Thoracic aorta (tissue), 2 donors: Measurements from ENCODE around the gene DYSF. TPM values are rescaled to one million over a fixed set of nuclear protein-coding genes. Genes with fewer than 3 reads are reported as not detected.

ENCODE experiments used
- ATAC-seq: fragments of 150-250 bp; one replicate; pipeline ENCODE4 v1.8.0; 2017; ENCODE audit warnings: low read depth; ENCODE audit not compliant: insufficient number of reproducible peaks, low FRiP score
- DNase-seq: peaks from one replicate; pipeline ENCODE4 v3.0.0-alpha.2; 2020; ENCODE audit warnings: low spot score
- H3K27ac ChIP-seq, 2 donors: fragments of 200-600 bp; sonication (generic); 1 replicate in 1 of 2; 2 replicates in 1 of 2; pipeline ENCODE4 v1.5.1; 2016; ENCODE audit warnings: mild to moderate bottlenecking in 2 of 2, moderate library complexity in 2 of 2
- H3K27me3 ChIP-seq: fragments of 200-600 bp; sonication (generic); replicated peaks from 2 replicates; pipeline ENCODE4 v1.6.0; 2016; ENCODE audit warnings: mild to moderate bottlenecking; ENCODE audit not compliant: insufficient read depth
- H3K36me3 ChIP-seq: fragments of 200-600 bp; sonication (generic); one replicate; pipeline ENCODE4 v1.5.1; 2016
- H3K4me1 ChIP-seq, 2 donors: fragments of 200-600 bp; sonication (generic); 1 replicate in 1 of 2; 2 replicates in 1 of 2; pipeline versions ENCODE4 v1.5.1 to v1.6.0; 2016; ENCODE audit warnings: low read depth in 2 of 2, mild to moderate bottlenecking in 1 of 2; ENCODE audit not compliant: control insufficient read depth in 1 of 2
- H3K4me3 ChIP-seq: fragments of 200-600 bp; sonication (generic); 2 replicates; pipeline ENCODE4 v1.5.1; 2016; ENCODE audit warnings: mild to moderate bottlenecking
- H3K9me3 ChIP-seq: fragments of 200-600 bp; sonication (generic); 2 replicates; pipeline ENCODE4 v1.5.1; 2016
- total RNA-seq, 2 donors: library from RNA; depleted of rRNA; stranded (reverse); fragments of >200 nt; gene quantifications; one replicate each; pipeline versions ENCODE4 v1.1.0 to v1.2.3, GENCODE V29; 2016
- TF ChIP-seq, protein P1 (sequence below): fragments of 200-600 bp; sonication (generic); IDR thresholded peaks from one replicate; pipeline ENCODE4 v1.5.1; 2019; ENCODE audit warnings: antibody characterized with exemption

DYSF gene
- total RNA-seq, 2 donors from 2014 or later: 13.0 to 15.2 TPM

DNA sequence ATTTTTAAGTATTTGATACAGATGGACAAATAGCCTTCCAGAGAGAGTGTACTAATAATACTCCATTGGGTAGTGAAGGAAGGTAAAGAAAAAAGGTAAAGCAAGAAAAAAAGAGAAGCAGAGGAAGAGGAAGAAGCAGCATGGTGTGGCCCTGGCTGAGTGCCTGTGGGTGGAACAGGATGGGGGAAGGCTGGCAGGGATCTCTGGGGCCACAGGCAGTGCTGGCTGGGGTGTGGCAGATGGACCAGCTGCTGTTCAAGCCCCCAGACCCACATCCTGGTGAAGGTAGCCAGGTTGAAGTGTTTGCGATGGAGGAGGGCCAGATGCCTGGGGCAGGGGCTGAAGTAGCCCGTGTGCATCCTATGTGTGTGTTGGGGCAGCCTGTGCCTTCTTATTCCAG is 79.0 kb downstream of the DYSF start:
- no peaks in the 10 kb centered on the region for H3K9me3 ChIP-seq
- no peak for ATAC-seq
- TF ChIP-seq, protein P1, sequence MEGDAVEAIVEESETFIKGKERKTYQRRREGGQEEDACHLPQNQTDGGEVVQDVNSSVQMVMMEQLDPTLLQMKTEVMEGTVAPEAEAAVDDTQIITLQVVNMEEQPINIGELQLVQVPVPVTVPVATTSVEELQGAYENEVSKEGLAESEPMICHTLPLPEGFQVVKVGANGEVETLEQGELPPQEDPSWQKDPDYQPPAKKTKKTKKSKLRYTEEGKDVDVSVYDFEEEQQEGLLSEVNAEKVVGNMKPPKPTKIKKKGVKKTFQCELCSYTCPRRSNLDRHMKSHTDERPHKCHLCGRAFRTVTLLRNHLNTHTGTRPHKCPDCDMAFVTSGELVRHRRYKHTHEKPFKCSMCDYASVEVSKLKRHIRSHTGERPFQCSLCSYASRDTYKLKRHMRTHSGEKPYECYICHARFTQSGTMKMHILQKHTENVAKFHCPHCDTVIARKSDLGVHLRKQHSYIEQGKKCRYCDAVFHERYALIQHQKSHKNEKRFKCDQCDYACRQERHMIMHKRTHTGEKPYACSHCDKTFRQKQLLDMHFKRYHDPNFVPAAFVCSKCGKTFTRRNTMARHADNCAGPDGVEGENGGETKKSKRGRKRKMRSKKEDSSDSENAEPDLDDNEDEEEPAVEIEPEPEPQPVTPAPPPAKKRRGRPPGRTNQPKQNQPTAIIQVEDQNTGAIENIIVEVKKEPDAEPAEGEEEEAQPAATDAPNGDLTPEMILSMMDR: no peak
- peaks cover 3% of the 10 kb centered on the region for H3K36me3 ChIP-seq
- no peaks in the 10 kb centered on the region for H3K27me3 ChIP-seq
- H3K4me3 ChIP-seq: no peak overlapping the region
- no peaks in the 10 kb centered on the region for H3K4me1 ChIP-seq
- no peak overlapping the region for H3K27ac ChIP-seq
- no peak for DNase-seq

DNA sequence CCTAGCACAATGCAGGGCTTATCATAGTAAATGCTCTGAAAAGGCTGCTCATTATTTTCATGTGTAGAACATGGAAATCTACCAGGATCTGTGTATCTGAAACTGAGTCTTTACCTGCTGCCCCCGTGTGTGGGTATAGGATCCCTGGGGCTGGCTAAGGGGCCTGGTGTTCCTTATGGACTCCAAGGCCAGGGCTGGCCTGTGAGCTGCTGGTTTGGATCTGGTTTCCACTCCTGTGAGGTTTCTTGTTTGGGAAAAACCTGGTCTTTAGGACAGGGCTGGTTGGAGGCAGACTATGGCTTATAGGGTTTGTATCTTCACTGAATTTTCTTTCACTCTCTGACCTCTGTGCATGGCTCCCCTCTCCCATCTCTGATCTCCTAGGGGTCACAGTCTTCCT is 80.8 kb downstream of the DYSF start:
- no peak for ATAC-seq
- Histone ChIP-seq H3K9me3 (no peaks in the 10 kb centered on the region), H3K4me1 (no peaks in the 10 kb centered on the region), H3K27me3 (no peaks in the 10 kb centered on the region), H3K4me3 (no peak overlapping the region), H3K36me3 (peaks cover 3% of the 10 kb centered on the region), H3K27ac (no peak overlapping the region)
- no peak for DNase-seq
- TF ChIP-seq, protein P1: no peak

DNA sequence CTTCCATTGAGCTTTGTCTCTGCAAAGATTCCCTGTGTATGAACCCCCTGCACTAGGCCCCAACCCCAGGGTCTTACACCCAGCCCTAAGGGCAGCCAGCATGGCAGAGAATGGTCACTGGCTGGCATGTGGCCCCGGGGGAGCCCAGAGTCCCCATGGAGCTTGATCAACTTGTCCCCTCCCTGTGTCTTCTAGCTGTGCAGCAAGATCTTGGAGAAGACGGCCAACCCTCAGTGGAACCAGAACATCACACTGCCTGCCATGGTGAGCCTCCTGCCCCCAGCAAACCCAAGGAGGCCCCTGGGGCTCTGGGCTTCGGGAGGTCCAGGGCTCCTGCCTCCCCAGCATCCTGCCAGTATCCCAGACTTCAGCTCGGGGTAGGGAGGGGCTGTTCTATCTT is 81.5 kb downstream of the DYSF start:
- DNase-seq (no peak), ATAC-seq (no peak)
- Histone ChIP-seq H3K27ac (no peak overlapping the region), H3K36me3 (peaks cover 3% of the 10 kb centered on the region), H3K4me1 (no peaks in the 10 kb centered on the region), H3K27me3 (no peaks in the 10 kb centered on the region), H3K4me3 (no peak overlapping the region), H3K9me3 (no peaks in the 10 kb centered on the region)
- TF ChIP-seq, protein P1: no peak

DNA sequence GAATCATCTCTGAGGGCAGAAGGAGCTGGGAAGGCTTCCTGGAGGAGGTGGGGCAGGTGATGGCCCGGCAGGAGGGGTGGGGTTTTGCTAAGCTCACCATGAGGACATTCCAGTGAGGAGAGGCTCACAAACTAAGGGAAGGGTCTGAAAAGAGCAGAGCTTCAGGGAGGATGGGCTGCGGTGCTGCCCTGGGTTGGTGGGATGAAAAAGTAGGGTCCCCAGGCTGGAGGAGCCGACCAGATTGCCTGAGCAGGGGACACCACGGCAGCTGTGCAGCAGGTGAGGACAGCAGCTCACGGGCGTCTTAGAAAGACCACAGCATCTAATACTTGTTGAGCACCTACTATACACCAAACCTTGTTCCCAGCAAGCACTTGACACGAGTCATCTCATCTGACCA is 82.2 kb downstream of the DYSF start:
- ATAC-seq: no peak
- H3K4me3 ChIP-seq: no peak overlapping the region
- peaks cover 3% of the 10 kb centered on the region for H3K36me3 ChIP-seq
- TF ChIP-seq, protein P1: no peak
- no peak for DNase-seq
- no peak overlapping the region for H3K27ac ChIP-seq
- H3K9me3 ChIP-seq: no peaks in the 10 kb centered on the region
- H3K27me3 ChIP-seq: no peaks in the 10 kb centered on the region
- no peaks in the 10 kb centered on the region for H3K4me1 ChIP-seq

DNA sequence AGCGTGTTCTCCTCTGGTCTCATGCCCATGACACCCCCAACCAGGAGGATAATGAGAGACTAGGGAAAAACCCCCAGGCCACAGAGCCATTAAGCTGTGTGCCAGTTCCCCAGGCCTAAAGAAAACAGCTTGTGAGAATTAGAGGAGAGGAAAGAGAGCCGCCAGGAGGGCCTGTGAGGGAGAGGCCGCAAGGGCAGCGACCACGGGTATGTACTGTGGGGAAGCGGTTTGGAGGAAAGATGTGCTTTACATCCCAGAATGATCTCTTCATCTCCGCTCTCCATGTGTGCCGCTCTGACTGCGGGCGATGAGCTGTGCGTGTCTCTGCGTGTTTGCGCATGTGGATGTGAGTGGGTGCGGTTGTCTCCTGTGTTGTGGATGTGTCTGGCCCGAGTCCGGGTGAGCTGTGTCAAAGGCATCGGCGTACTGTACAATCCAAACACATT is 82.9 kb downstream of the DYSF start:
- H3K36me3 ChIP-seq: peaks cover 3% of the 10 kb centered on the region
- H3K27ac ChIP-seq: no peak overlapping the region
- TF ChIP-seq, protein P1: no peak
- DNase-seq (no peak), ATAC-seq (no peak)
- H3K4me3 ChIP-seq: no peak overlapping the region
- no peaks in the 10 kb centered on the region for H3K4me1 ChIP-seq
- H3K9me3 ChIP-seq: no peaks in the 10 kb centered on the region
- no peaks in the 10 kb centered on the region for H3K27me3 ChIP-seq
